Measurements from ENCODE around the gene ADAMTSL1. TPM values are rescaled to one million over a fixed set of nuclear protein-coding genes. Genes with fewer than 3 reads are reported as not detected.

Gene ADAMTSL1
- total RNA-seq, 2 donors from 2014 or later: 1.5 TPM; not detected in 1

DNA sequence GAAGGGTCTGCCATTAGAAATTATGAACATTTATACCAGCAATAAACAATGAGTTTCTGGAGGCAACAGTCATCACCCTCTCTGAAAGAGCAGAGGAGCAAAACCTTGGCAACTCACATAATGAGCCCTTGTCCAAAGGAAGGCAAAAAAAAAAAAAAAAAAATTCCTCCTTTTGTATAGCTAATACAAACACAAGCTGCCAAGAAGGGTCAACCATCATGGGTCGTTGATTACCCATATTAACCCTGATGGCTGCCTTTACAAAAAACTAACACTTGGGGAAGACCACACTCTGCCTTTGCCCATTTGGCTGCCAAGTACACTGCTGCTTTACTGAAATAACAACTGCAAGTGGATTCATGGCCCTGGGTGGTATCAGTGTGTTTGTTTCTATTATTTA lies 272.7 kb downstream of the ADAMTSL1 start:
- Mint-ChIP-seq H3K4me1 (peaks cover 13% of the 10 kb centered on the region), H3K36me3 (ENCODE audit: low read depth) (no peaks in the 10 kb centered on the region), H3K4me3 (no peak overlapping the region), H3K27me3 (ENCODE audit: insufficient read depth) (no peaks in the 10 kb centered on the region), H3K9me3 (no peaks in the 10 kb centered on the region), H3K27ac (no peak overlapping the region)
- H3K27me3 ChIP-seq (ENCODE audit: control insufficient read depth, insufficient read depth, low read length, poor library complexity, severe bottlenecking): no peaks in the 10 kb centered on the region
- H3K4me1 ChIP-seq (ENCODE audit: control insufficient read depth, insufficient read depth, low read length): peaks cover 2% of the 10 kb centered on the region
- H3K4me3 ChIP-seq (ENCODE audit: low read length): no peak overlapping the region
- 83% methylated on average over 1 of the region's 1 CpG; no CpG with 5 or more reads in 1 of the 2 experiments for WGBS, 2 experiments (ENCODE audit: insufficient coverage in 1 of 2, insufficient read length in 1 of 2)
- DNase-seq: no peak
- H3K36me3 ChIP-seq (ENCODE audit: control insufficient read depth, insufficient read depth, low read length): no peaks in the 10 kb centered on the region
- no peak overlapping the region for H3K27ac ChIP-seq (ENCODE audit: low read depth, low read length)
- no peaks in the 10 kb centered on the region for H3K9me3 ChIP-seq (ENCODE audit: control insufficient read depth, low read length)
- TF ChIP-seq, protein P1, sequence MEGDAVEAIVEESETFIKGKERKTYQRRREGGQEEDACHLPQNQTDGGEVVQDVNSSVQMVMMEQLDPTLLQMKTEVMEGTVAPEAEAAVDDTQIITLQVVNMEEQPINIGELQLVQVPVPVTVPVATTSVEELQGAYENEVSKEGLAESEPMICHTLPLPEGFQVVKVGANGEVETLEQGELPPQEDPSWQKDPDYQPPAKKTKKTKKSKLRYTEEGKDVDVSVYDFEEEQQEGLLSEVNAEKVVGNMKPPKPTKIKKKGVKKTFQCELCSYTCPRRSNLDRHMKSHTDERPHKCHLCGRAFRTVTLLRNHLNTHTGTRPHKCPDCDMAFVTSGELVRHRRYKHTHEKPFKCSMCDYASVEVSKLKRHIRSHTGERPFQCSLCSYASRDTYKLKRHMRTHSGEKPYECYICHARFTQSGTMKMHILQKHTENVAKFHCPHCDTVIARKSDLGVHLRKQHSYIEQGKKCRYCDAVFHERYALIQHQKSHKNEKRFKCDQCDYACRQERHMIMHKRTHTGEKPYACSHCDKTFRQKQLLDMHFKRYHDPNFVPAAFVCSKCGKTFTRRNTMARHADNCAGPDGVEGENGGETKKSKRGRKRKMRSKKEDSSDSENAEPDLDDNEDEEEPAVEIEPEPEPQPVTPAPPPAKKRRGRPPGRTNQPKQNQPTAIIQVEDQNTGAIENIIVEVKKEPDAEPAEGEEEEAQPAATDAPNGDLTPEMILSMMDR (conservative IDR thresholded peaks at IDR 0.05): no peak
- H3K9ac ChIP-seq (ENCODE audit: extremely low read depth, low read length, poor library complexity, severe bottlenecking): no peak overlapping the region

GRCh38 chr9:18747595-18747994 lies 273.6 kb downstream of the ADAMTSL1 start:
- H3K27ac ChIP-seq (ENCODE audit: low read depth, low read length): no peak overlapping the region
- Mint-ChIP-seq H3K36me3 (ENCODE audit: low read depth) (no peaks in the 10 kb centered on the region), H3K27ac (no peak overlapping the region), H3K4me3 (no peak overlapping the region), H3K27me3 (ENCODE audit: insufficient read depth) (no peaks in the 10 kb centered on the region), H3K9me3 (no peaks in the 10 kb centered on the region), H3K4me1 (peaks cover 4% of the 10 kb centered on the region)
- H3K9me3 ChIP-seq (ENCODE audit: control insufficient read depth, low read length): no peaks in the 10 kb centered on the region
- DNase-seq: no peak
- no peaks in the 10 kb centered on the region for H3K36me3 ChIP-seq (ENCODE audit: control insufficient read depth, insufficient read depth, low read length)
- TF ChIP-seq, protein P1 (conservative IDR thresholded peaks at IDR 0.05): no peak
- H3K4me1 ChIP-seq (ENCODE audit: control insufficient read depth, insufficient read depth, low read length): no peaks in the 10 kb centered on the region
- no peak overlapping the region for H3K4me3 ChIP-seq (ENCODE audit: low read length)
- H3K27me3 ChIP-seq (ENCODE audit: control insufficient read depth, insufficient read depth, low read length, poor library complexity, severe bottlenecking): no peaks in the 10 kb centered on the region
- H3K9ac ChIP-seq (ENCODE audit: extremely low read depth, low read length, poor library complexity, severe bottlenecking): no peak overlapping the region
- 93 to 94% methylated on average over 3 of the region's 3 CpGs for WGBS, 2 experiments (ENCODE audit: insufficient coverage in 1 of 2, insufficient read length in 1 of 2)

- no peaks in the 10 kb centered on the region for H3K4me1 ChIP-seq (ENCODE audit: control insufficient read depth, insufficient read depth, low read length)
- H3K4me3 ChIP-seq (ENCODE audit: low read length): no peak overlapping the region
- WGBS, 2 experiments (ENCODE audit: insufficient coverage in 1 of 2, insufficient read length in 1 of 2): 93 to 100% methylated on average over 1 of the region's 1 CpG
- Mint-ChIP-seq H3K36me3 (ENCODE audit: low read depth) (no peaks in the 10 kb centered on the region), H3K9me3 (no peaks in the 10 kb centered on the region), H3K27ac (no peak overlapping the region), H3K27me3 (ENCODE audit: insufficient read depth) (no peaks in the 10 kb centered on the region), H3K4me1 (peaks cover 4% of the 10 kb centered on the region), H3K4me3 (no peak overlapping the region)
- no peaks in the 10 kb centered on the region for H3K27me3 ChIP-seq (ENCODE audit: control insufficient read depth, insufficient read depth, low read length, poor library complexity, severe bottlenecking)
- TF ChIP-seq, protein P1 (conservative IDR thresholded peaks at IDR 0.05): no peak
- H3K9ac ChIP-seq (ENCODE audit: extremely low read depth, low read length, poor library complexity, severe bottlenecking): no peak overlapping the region
- no peak overlapping the region for H3K27ac ChIP-seq (ENCODE audit: low read depth, low read length)
- DNase-seq: no peak
- no peaks in the 10 kb centered on the region for H3K9me3 ChIP-seq (ENCODE audit: control insufficient read depth, low read length)
- no peaks in the 10 kb centered on the region for H3K36me3 ChIP-seq (ENCODE audit: control insufficient read depth, insufficient read depth, low read length)
These were observed 274.3 kb downstream of the ADAMTSL1 start for GRCh38 chr9:18748251-18748701.

All from endodermal cell (in vitro differentiated cells).